Measurements from ENCODE around the gene ANKRD53.

DNA sequence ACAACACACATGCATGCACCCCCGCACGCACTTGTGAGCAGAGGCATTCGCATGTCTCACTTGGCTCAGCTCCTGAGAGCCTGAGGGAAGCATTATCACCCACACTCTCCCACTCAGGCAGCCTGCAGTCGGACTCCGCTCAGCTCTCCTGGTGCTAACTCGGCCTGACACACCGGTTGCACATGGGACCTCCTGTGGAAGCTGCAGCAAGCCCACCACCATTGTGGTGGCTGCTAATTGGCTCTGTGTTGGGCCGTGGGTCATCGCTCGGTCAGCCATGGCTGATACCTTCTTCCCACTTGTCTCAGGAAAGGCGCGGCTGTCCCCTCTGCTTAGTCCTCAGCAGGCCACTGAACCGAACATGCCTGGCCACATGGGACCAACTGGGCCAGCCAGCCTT is 29.9 kb downstream of the ANKRD53 start:
- no peak for TF ChIP-seq EZH2phosphoT487 (IDR thresholded peaks at IDR 0.05; ENCODE audit: low read depth, severe bottlenecking, unreplicated experiment)
- TF ChIP-seq, protein P1, sequence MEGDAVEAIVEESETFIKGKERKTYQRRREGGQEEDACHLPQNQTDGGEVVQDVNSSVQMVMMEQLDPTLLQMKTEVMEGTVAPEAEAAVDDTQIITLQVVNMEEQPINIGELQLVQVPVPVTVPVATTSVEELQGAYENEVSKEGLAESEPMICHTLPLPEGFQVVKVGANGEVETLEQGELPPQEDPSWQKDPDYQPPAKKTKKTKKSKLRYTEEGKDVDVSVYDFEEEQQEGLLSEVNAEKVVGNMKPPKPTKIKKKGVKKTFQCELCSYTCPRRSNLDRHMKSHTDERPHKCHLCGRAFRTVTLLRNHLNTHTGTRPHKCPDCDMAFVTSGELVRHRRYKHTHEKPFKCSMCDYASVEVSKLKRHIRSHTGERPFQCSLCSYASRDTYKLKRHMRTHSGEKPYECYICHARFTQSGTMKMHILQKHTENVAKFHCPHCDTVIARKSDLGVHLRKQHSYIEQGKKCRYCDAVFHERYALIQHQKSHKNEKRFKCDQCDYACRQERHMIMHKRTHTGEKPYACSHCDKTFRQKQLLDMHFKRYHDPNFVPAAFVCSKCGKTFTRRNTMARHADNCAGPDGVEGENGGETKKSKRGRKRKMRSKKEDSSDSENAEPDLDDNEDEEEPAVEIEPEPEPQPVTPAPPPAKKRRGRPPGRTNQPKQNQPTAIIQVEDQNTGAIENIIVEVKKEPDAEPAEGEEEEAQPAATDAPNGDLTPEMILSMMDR (IDR thresholded peaks at IDR 0.05; ENCODE audit: poor library complexity): no peak
